Liver (tissue), 9 donors: Measurements from ENCODE around the gene LYRM7. TPM values are rescaled to one million over a fixed set of nuclear protein-coding genes. Genes with fewer than 3 reads are reported as not detected.

Source experiments
- DNase-seq: peaks from one replicate; pipeline ENCODE4 v3.0.0-alpha.2; 2017; ENCODE audit warnings: low spot score
- H3K27ac ChIP-seq, 2 donors: one replicate each; pipeline ENCODE4 v1.7.0; 2013; ENCODE audit warnings: inconsistent platforms in 2 of 2, low read length in 2 of 2, control low read depth in 1 of 2, low read depth in 1 of 2, mild to moderate bottlenecking in 1 of 2
- H3K27me3 ChIP-seq, 4 donors: one replicate each; pipeline versions ENCODE4 v1.6.1 to v1.7.0; 2013; ENCODE audit warnings: low read length in 3 of 4, inconsistent platforms in 1 of 4, mild to moderate bottlenecking in 1 of 4, moderate library complexity in 1 of 4; ENCODE audit not compliant: control insufficient read depth in 4 of 4, insufficient read depth in 4 of 4
- H3K36me3 ChIP-seq, 4 donors: one replicate each; pipeline versions ENCODE4 v1.6.1 to v1.7.0; 2013; ENCODE audit warnings: low read length in 3 of 4, mild to moderate bottlenecking in 3 of 4, low read depth in 1 of 4, moderate library complexity in 1 of 4; ENCODE audit not compliant: control insufficient read depth in 4 of 4, insufficient read depth in 3 of 4
- H3K4me1 ChIP-seq, 4 donors: one replicate each; pipeline versions ENCODE4 v1.6.1 to v1.7.0; 2013; ENCODE audit warnings: low read length in 3 of 4, mild to moderate bottlenecking in 3 of 4, moderate library complexity in 1 of 4; ENCODE audit not compliant: control insufficient read depth in 4 of 4, insufficient read depth in 4 of 4
- H3K4me3 ChIP-seq, 3 donors: one replicate each; pipeline versions ENCODE4 v1.6.1 to v1.7.0; 2013; ENCODE audit warnings: low read length in 3 of 3, control low read depth in 1 of 3, low read depth in 1 of 3, mild to moderate bottlenecking in 1 of 3
- H3K9ac ChIP-seq, 2 donors: one replicate each; pipeline ENCODE4 v1.7.0; 2013; ENCODE audit warnings: low read length in 2 of 2, mild to moderate bottlenecking in 2 of 2, moderate library complexity in 2 of 2, control low read depth in 1 of 2, low read depth in 1 of 2
- H3K9me3 ChIP-seq, 4 donors: one replicate each; pipeline versions ENCODE4 v1.6.1 to v1.7.0; 2013; ENCODE audit warnings: low read length in 3 of 4; ENCODE audit not compliant: control insufficient read depth in 4 of 4
- EGR1 ChIP-seq, 2 donors: IDR thresholded peaks; 2 replicates each; pipeline ENCODE4 v1.6.1; 2016 to 2018; ENCODE audit warnings: antibody characterized with exemption in 2 of 2, low read depth in 2 of 2
- FOXA1 ChIP-seq: IDR thresholded peaks from 2 replicates; pipeline ENCODE4 v1.6.1; 2016; ENCODE audit warnings: antibody characterized with exemption
- GABPA ChIP-seq, 2 donors: IDR thresholded peaks in 1 of 2; conservative IDR thresholded peaks in 1 of 2; 2 replicates each; pipeline ENCODE4 v1.6.1; 2016; ENCODE audit warnings: antibody characterized with exemption in 2 of 2, mild to moderate bottlenecking in 1 of 2, moderate library complexity in 1 of 2
- HNF4A ChIP-seq, 2 donors: conservative IDR thresholded peaks; 2 replicates each; pipeline ENCODE4 v1.6.1; 2016; ENCODE audit warnings: antibody characterized with exemption in 2 of 2, mild to moderate bottlenecking in 2 of 2
- HNF4G ChIP-seq: IDR thresholded peaks from 2 replicates; pipeline ENCODE4 v1.6.1; 2016; ENCODE audit warnings: antibody characterized with exemption
- JUND ChIP-seq, 2 donors: IDR thresholded peaks; 2 replicates each; pipeline ENCODE4 v1.6.1; 2016; ENCODE audit warnings: antibody characterized with exemption in 2 of 2
- NR2F2 ChIP-seq: IDR thresholded peaks from 2 replicates; pipeline ENCODE4 v1.6.1; 2016; ENCODE audit warnings: antibody characterized with exemption
- RAD21 ChIP-seq, 2 donors: IDR thresholded peaks; 2 replicates each; pipeline ENCODE4 v1.6.1; 2016; ENCODE audit warnings: antibody characterized with exemption in 2 of 2, mild to moderate bottlenecking in 2 of 2
- RXRA ChIP-seq, 2 donors: IDR thresholded peaks; 2 replicates each; pipeline ENCODE4 v1.6.1; 2017 to 2018; ENCODE audit warnings: antibody characterized with exemption in 2 of 2, mild to moderate bottlenecking in 1 of 2
- SP1 ChIP-seq: IDR thresholded peaks from 2 replicates; pipeline ENCODE4 v1.6.1; 2018; ENCODE audit warnings: antibody characterized with exemption, mild to moderate bottlenecking
- TAF1 ChIP-seq: conservative IDR thresholded peaks from 2 replicates; pipeline ENCODE4 v1.6.1; 2016; ENCODE audit warnings: antibody characterized with exemption, mild to moderate bottlenecking
- YY1 ChIP-seq: IDR thresholded peaks from 2 replicates; pipeline ENCODE4 v1.6.1; 2016; ENCODE audit warnings: antibody characterized with exemption, mild to moderate bottlenecking
- WGBS: extraction: QIAGEN DNeasy Blood & Tissue Kit; methylation state at CpG from one replicate; pipeline ENCODE4 v1.1.7; 2013; 5-methylcytosine and 5-hydroxymethylcytosine counted together
- polyA plus RNA-seq, 2 donors: library from polyadenylated mRNA; stranded (reverse) in 1 of 2; unstranded in 1 of 2; fragments of 200-250 nt in 1 of 2; fragments of >200 nt in 1 of 2; fragmentation: Nextera tagmentation in 1 of 2; extraction: Ambion mirVana in 1 of 2; gene quantifications; one replicate each; pipeline versions ENCODE4 v1.2.1 to v1.2.3, GENCODE V29; 2013 to 2015
- total RNA-seq, 2 donors: library from RNA; depleted of rRNA; stranded (reverse); fragments of >200 nt; gene quantifications; one replicate each; pipeline ENCODE4 v1.2.3, GENCODE V29; 2014
- TF ChIP-seq, protein P1 (sequence below): IDR thresholded peaks from 2 replicates; pipeline ENCODE4 v1.6.1; 2016; ENCODE audit warnings: antibody characterized with exemption, mild to moderate bottlenecking
- TF ChIP-seq, protein P2 (sequence below): IDR thresholded peaks from 2 replicates; pipeline ENCODE4 v1.6.1; 2016; ENCODE audit warnings: antibody characterized with exemption
- TF ChIP-seq, protein P3 (sequence below): IDR thresholded peaks from 2 replicates; pipeline ENCODE4 v1.6.1; 2016; ENCODE audit warnings: antibody characterized with exemption
- TF ChIP-seq, protein P4 (sequence below): IDR thresholded peaks from 2 replicates; pipeline ENCODE4 v1.6.1; 2016; ENCODE audit warnings: antibody characterized with exemption
- TF ChIP-seq, protein P5 (sequence below): fragments of 150-350 bp; IDR thresholded peaks from 2 replicates; pipeline ENCODE4 v1.5.1; 2017; ENCODE audit warnings: improper control_type of control experiment, low read depth, low read length; ENCODE audit not compliant: missing input control
- donor health status: healthy.
- donor health status: healthy.
- donor health status: healthy.
- donor health status: healthy.
- donor health status: healthy.

LYRM7 gene
- total and polyA plus RNA-seq, 4 donors, result 2.3 to 7.5 (median 5.8) TPM

DNA sequence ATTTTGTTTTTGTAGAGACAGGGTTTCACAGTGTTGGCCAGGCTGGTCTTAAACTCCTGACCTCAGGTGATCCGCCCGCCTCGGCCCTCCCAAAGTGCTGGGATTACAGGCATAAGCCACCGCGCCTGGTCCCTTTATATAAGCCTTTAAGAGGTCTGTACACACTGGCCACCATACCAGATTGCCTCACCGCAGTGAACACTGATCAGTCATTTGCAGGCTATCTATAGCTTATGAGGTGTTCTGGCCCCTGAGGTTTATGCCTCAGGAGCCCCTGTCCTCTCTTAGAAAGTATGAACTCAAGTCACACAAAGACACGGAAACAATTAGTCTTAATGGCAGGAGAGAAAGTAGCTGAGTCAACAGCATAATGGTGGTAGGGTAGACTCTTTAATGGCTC is 20.3 kb upstream of the LYRM7 start:
- TF ChIP-seq HNF4A (conservative IDR thresholded peaks at IDR 0.05), result no peak
- TF ChIP-seq NR2F2, result no peak
- no peak for TF ChIP-seq GABPA (IDR thresholded peaks at IDR 0.05 in 1 of 2, conservative IDR thresholded peaks at IDR 0.05 in 1 of 2)
- TF ChIP-seq EGR1 (IDR thresholded peaks at IDR 0.05; ENCODE audit: low read depth in 2 of 2), result no peak
- H3K27me3 ChIP-seq, result no peaks in the 10 kb centered on the region
- H3K9ac ChIP-seq, result no peak overlapping the region
- H3K9me3 ChIP-seq, result no peaks in the 10 kb centered on the region
- no peak overlapping the region for H3K4me3 ChIP-seq
- whole genome bisulfite sequencing, result 94% methylated on average over 7 of the region's 7 CpGs
- no peaks in the 10 kb centered on the region for H3K36me3 ChIP-seq
- H3K27ac ChIP-seq, result no peak overlapping the region
- H3K4me1 ChIP-seq, result no peaks in the 10 kb centered on the region
- no peak for DNase-seq

DNA sequence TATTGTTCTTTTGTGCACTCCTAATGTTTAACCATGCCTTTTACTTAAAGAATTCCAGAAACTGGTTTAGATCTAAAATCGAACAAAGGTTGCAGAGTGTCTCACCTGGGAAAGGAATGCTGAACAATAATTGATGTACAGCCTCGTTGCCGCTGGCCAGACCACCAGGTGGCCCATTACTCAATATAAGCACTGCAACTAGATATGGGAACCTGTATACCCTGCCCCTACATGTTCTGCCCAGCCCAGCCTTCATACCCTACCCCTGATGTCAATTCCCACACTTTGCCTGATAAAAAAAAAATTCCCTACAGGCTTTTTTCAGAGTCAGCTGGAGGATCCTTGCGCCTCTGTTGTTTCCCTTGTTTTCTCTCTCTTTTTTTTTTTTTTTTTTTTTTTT is 19.5 kb upstream of the LYRM7 start:
- Histone ChIP-seq H3K4me1 (no peaks in the 10 kb centered on the region), H3K9ac (no peak overlapping the region), H3K9me3 (no peaks in the 10 kb centered on the region), H3K27ac (no peak overlapping the region), H3K27me3 (no peaks in the 10 kb centered on the region), H3K36me3 (no peaks in the 10 kb centered on the region), H3K4me3 (no peak overlapping the region)
- 95% methylated on average over 4 of the region's 4 CpGs for WGBS
- TF ChIP-seq YY1 (no peak), HNF4G (no peak), HNF4A (conservative IDR thresholded peaks at IDR 0.05) (no peak), TAF1 (no peak), FOXA1 (no peak), JUND (IDR thresholded peaks at IDR 0.05) (no peak), RAD21 (IDR thresholded peaks at IDR 0.05) (no peak), RXRA (IDR thresholded peaks at IDR 0.05) (no peak), EGR1 (IDR thresholded peaks at IDR 0.05; ENCODE audit: low read depth in 2 of 2) (no peak), SP1 (no peak)
- TF ChIP-seq, protein P1, sequence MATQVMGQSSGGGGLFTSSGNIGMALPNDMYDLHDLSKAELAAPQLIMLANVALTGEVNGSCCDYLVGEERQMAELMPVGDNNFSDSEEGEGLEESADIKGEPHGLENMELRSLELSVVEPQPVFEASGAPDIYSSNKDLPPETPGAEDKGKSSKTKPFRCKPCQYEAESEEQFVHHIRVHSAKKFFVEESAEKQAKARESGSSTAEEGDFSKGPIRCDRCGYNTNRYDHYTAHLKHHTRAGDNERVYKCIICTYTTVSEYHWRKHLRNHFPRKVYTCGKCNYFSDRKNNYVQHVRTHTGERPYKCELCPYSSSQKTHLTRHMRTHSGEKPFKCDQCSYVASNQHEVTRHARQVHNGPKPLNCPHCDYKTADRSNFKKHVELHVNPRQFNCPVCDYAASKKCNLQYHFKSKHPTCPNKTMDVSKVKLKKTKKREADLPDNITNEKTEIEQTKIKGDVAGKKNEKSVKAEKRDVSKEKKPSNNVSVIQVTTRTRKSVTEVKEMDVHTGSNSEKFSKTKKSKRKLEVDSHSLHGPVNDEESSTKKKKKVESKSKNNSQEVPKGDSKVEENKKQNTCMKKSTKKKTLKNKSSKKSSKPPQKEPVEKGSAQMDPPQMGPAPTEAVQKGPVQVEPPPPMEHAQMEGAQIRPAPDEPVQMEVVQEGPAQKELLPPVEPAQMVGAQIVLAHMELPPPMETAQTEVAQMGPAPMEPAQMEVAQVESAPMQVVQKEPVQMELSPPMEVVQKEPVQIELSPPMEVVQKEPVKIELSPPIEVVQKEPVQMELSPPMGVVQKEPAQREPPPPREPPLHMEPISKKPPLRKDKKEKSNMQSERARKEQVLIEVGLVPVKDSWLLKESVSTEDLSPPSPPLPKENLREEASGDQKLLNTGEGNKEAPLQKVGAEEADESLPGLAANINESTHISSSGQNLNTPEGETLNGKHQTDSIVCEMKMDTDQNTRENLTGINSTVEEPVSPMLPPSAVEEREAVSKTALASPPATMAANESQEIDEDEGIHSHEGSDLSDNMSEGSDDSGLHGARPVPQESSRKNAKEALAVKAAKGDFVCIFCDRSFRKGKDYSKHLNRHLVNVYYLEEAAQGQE, result no peak
- TF ChIP-seq, protein P2, sequence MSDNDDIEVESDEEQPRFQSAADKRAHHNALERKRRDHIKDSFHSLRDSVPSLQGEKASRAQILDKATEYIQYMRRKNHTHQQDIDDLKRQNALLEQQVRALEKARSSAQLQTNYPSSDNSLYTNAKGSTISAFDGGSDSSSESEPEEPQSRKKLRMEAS, result no peak
- TF ChIP-seq, protein P3, sequence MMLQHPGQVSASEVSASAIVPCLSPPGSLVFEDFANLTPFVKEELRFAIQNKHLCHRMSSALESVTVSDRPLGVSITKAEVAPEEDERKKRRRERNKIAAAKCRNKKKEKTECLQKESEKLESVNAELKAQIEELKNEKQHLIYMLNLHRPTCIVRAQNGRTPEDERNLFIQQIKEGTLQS, result no peak
- TF ChIP-seq, protein P4, sequence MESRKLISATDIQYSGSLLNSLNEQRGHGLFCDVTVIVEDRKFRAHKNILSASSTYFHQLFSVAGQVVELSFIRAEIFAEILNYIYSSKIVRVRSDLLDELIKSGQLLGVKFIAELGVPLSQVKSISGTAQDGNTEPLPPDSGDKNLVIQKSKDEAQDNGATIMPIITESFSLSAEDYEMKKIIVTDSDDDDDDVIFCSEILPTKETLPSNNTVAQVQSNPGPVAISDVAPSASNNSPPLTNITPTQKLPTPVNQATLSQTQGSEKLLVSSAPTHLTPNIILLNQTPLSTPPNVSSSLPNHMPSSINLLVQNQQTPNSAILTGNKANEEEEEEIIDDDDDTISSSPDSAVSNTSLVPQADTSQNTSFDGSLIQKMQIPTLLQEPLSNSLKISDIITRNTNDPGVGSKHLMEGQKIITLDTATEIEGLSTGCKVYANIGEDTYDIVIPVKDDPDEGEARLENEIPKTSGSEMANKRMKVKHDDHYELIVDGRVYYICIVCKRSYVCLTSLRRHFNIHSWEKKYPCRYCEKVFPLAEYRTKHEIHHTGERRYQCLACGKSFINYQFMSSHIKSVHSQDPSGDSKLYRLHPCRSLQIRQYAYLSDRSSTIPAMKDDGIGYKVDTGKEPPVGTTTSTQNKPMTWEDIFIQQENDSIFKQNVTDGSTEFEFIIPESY, result no peak
- TF ChIP-seq, protein P5, sequence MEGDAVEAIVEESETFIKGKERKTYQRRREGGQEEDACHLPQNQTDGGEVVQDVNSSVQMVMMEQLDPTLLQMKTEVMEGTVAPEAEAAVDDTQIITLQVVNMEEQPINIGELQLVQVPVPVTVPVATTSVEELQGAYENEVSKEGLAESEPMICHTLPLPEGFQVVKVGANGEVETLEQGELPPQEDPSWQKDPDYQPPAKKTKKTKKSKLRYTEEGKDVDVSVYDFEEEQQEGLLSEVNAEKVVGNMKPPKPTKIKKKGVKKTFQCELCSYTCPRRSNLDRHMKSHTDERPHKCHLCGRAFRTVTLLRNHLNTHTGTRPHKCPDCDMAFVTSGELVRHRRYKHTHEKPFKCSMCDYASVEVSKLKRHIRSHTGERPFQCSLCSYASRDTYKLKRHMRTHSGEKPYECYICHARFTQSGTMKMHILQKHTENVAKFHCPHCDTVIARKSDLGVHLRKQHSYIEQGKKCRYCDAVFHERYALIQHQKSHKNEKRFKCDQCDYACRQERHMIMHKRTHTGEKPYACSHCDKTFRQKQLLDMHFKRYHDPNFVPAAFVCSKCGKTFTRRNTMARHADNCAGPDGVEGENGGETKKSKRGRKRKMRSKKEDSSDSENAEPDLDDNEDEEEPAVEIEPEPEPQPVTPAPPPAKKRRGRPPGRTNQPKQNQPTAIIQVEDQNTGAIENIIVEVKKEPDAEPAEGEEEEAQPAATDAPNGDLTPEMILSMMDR, result no peak
- DNase-seq, result no peak
